GM18507 (cell line): Measurements from ENCODE around the gene TNFRSF19.

ENCODE experiments used
- DNase-seq: peaks from one replicate; pipeline ENCODE4 v3.0.0; 2011; ENCODE audit warnings: low read depth; ENCODE audit not compliant: insufficient read length; ENCODE audit errors: extremely low spot score
- FAIRE-seq: peaks from 2 replicates; lab custom pipeline; 2011; peaks lifted over from hg19 to GRCh38; lab: Jason Lieb, UNC

Gene TNFRSF19

DNA sequence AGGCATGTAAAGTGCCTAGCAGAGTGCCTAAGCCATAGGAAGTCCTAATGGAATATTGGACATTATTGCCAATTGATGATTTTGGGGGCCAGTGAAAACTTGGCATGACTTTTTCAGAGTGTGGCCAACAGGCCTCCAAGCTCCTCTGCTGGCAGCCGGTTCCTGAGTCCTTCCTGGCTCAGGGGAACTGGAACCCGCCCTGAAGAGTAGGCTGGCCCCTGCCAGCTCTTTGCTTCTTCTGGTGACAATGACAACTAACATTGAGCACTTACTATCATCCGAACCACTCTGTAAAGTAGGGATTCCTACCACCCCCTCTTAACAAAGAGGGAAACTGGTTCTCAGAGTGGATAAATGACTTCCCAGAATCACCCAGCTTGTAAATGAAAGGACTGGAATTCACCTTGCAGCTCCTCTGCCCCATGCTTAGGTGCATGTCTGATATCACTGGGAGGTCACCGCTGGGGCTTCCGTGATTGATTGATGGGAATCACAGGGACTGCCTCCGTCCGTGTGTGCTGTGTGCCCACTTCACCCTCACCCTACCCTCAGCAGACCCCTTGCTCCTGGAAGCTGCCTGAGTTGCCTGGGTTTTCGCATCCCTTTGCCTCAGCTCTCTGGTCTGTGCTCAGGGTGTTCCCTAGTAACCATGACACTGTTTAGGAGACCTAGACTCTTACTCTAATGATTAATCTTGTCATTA, 50.6 kb downstream of the TNFRSF19 start:
- FAIRE-seq (no peak), DNase-seq (no peak)

DNA sequence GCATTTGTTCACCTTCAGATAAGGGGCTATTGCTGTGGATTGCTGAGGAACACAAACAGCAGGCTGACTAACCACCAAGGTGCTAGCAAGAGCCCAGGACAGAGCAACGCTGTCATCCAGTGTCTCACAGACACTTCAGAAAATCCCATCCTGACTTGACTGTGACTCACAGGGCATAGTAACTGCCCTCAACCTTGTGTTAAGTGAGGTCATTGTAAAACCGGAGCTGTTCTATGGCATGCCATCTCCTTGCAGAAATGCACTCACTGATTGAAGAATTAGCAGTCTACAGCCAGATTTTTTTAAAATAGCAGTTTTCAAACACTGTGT, 51.1 kb downstream of the TNFRSF19 start:
- no peak for FAIRE-seq
- no peak for DNase-seq

DNA sequence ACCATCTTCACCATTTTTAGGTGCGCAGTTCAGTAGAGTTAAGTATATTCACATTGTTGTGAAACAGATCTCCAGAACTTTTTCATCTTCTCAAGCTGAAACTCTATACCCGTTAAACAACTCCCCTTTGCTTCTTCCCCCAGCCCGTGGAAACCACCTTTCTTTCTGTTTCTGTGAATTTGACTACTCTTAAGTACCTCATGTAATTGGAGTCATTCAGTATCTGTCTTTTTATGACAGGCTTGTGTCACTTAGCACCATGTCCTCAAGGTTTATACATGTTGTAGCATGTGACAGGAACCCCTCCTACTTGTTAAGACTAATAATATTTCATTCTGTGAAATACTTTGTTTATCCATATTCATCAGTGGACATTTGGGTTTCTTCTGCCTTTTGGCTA, 52.8 kb downstream of the TNFRSF19 start:
- FAIRE-seq (no peak), DNase-seq (no peak)

DNA sequence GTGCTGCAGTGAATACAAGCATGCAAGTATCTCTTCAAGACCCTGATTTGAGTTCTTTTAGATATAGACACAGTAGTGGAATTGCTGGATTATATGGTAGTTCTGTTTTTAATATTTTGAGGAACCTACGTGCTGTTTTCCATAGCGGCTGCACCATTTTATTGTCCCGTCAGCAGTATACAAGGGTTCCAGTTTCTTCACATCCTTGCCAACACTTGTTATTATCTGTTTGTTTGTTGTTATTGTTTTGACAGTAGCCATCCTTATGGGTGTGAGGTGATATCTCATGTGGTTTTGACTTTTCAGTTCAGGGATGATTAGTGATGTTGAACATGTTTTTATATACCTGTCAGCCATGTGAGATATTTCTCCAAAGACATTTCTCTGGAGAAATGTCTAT, 53.2 kb downstream of the TNFRSF19 start:
- no peak for DNase-seq
- no peak for FAIRE-seq

DNA sequence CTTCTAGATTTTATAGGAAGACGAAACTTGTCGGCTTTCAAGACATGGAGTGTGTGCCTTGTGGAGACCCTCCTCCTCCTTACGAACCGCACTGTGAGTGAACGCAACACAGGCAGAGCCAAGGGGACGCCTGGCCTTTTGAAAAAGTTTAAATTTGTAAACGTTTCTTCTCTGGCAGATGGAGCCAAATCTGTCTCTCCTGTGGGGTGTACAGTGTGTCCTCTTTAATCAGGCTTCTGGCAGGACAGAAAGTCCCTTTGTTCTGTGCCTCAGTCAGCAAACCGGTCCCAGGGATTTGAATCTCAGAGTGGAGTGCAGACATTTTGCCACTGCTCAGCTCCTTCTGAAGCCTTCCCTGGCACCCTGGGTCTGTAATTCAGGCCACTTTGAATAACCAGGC, 56.5 kb downstream of the TNFRSF19 start:
- FAIRE-seq (no peak), DNase-seq (no peak)

DNA sequence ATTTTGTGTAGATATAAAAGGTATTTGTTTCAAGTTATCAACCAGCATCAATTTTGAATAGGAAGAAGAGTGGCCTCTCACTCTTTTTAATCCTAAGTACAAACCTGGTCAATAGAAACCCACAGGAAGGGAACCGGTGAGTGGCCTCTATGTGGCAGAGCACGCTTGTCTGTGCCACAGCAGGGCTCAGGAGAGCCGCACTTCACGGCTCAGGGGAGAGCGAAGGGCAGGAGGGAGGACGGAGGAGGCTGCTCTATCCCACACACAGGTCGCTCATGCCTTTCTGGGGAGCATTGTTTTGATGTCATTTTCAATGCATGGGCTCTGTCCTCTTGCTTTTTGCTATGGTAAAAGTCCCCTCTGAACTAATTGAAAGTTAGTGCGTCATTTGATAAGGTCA, 57.2 kb downstream of the TNFRSF19 start:
- DNase-seq (no peak), FAIRE-seq (no peak)

DNA sequence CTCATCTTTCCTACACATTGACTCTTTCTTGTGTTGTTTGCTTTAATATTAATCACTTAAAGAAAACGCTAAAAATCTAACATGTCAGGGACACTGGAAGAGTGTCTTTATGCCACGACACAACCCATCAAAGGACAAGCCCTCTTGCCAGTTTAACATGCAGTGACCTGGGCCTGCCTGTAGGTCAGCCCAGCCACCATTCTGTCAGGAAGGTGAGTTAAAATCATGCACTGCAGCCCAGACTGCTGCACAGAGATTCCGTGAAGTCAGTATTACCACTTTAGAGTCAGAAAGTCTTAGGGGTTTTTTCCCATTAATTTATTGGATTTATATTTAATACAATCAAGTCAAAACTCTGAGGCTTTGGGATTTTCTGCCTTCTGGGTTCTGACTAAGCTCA, 58.0 kb downstream of the TNFRSF19 start:
- no peak for DNase-seq
- FAIRE-seq, result no peak

DNA sequence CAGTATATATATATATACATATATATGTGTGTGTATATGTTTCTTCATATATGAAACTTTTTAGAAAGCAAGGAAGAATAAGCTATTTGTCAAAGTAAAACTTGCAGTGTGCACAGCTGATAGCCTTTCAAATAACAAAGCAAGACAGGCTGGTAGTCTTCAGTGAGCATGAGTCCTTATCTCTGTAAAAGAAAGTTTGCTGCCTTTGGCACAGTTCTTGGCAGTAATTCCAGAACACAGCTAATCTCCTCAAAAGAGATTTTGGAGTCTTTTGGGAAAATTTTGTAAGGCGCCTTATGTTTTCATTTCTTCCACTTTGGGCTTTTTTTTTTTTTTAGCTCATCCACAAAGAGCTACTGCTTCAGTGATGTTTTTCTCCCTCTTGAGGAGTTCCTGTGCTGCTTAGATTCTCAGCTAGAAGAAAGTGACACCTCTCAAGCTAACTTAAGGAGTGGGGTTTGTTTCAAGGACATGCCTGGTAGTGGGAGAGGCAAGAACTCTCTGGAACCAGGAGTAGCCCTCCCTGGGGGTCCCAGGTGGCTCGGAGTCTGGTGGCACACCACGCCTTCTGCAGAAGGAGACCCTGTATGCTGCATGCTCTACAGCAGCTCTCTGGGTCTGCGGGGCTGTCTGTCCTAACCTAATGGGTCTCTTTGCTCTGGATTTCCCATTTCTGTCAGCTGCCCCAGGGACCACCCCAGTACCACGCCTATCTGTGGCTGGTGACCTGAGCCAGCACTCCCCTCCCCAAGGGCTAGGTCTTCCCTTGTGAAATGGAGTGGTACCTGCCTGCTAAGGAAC, 58.8 kb downstream of the TNFRSF19 start:
- DNase-seq, result no peak
- FAIRE-seq, result no peak

DNA sequence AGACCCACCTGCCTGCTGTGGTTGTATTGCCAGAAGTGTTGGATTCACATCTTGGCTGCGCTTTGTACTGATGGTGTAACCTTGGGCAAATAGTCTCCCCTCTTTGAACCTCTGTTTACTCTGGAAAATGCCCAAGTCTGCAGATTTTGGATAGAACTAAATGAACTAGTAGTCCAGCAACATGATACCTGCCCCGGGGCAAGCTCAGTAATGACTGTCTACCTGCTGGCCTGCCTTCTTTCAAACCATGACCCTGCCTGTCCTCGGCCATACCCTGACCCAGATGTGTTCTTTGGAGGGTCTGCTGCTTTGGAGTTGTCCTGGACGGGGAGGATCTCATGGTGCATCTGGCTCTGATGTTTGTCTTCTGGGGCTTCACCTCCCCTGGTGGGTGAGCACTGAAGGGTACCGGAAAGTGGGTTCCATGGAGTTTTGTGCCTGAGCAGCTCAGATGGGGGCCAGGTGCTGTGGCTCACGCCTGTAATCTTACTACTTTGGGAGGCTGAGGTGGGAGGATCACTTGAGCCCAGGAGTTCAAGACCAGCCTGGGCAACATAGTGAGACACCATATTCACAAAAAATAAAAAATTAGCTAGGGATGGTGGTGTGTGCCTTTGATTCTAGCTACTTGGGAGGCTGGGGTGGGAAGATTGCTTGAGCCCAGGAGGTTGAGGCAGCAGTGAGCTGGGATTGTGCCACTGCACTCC, 59.5 kb downstream of the TNFRSF19 start:
- FAIRE-seq, result no peak
- DNase-seq, result no peak

DNA sequence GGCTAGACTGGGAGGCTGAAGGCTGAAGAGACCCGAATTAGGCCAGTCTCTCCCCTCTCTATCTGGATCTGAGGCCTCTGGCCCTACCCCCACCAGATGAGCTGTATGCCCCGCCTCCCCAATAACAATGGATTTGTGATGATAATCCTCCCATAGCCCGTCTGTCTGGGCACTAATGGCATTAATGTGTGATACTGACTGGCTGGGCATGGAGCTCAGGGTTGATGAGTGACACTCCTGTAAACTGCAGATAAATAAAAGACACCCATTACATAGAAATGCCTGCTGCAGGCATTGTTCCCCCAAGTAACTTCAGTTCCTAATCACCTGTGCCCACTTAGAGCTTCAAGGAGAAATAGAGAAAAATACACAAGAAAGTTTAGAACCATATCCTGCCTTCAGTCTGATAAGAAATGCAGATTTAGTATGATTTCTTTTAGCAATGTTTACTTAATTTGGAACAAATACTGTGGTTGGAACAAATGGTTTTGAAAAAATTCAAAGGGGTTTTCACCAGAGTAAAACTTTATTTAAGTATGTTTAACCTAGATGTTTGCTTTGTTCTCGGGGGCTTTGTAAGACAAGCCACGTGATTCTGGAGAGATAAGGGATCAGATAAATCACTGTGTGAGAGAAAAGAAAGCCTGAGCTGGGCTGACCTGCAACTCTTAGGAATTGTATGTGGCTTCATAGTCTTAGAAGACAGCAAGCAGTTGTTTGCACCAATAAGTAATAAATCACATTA, 60.3 kb downstream of the TNFRSF19 start:
- DNase-seq (no peak), FAIRE-seq (no peak)

DNA sequence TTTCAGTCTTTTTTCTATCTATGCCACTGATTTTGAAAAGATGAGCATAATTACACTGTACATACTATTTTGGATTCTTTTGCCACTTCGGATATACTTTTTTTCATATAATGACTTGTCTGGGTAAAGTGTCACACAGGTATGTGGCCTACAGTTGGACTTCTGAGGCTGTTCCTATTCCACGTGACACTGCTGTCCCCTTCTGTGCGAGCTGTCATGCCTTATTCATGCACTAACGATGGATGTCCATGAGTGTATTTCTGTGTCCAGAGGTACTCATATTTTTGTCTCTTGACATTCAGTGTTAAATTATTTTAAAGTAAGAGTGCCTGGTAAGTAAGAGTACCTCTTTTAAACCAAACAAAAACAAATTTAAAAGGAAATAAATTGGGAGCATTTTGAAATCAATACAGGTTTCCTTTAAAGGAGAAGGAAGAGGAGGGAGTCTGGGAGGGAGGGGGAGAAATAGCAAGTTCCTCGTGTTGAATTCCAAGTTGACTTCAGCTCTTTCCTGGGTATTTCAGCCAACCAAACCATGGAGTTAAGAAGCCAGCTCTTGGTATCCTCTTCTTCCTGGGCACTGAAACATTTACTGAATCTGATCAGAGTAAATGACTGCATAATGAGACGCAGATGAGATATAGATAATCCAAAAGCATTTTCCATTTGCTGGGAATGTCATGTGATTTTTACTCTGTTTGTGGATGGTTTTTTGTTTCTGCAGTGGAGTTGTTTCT, 61.3 kb downstream of the TNFRSF19 start:
- FAIRE-seq (no peak), DNase-seq (no peak)

DNA sequence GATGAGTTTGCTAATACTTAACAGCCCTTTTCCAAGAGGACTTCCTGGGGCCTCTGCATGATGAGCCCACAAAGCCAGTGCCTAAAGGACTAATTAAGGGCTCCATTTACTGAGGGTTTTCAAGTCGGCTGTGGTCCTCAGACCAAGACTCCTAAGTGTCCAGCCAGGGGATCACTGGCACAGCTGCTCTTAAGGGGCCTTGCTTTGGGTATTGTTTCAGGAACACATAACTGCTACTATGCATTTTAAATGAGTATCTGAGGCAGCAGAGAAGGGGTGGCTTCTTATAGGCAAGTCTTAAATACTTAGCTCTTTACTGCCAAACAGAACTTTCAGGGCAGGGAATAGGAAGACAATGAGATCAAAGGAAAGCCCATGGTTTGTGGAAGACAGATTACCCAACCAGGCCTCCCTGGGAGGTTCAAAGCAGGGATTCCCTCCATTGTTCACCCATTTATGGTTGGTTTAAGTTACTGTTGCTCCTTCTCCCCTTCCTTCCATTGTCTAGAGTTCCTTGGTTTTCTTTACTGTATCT, 61.9 kb downstream of the TNFRSF19 start:
- no peak for DNase-seq
- no peak for FAIRE-seq

DNA sequence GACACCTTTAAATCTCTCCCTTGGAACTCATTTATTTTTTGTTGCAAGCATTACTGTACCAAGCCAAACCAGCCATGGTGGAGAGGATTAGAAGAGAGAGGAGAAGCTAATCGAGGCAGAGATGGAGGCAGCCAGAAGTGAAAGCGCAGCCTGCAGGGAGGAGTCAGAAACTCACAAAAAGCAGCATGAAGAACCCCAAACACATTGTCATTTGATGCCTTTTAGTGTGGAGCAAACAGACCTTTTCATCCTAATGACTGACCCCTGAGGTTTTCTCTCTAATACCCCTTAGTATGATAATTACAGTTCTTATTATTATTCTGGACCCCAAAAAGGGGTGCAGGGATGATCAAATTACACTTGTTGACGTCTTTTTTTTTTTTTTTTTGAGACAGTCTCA, 62.5 kb downstream of the TNFRSF19 start:
- FAIRE-seq (no peak), DNase-seq (no peak)

DNA sequence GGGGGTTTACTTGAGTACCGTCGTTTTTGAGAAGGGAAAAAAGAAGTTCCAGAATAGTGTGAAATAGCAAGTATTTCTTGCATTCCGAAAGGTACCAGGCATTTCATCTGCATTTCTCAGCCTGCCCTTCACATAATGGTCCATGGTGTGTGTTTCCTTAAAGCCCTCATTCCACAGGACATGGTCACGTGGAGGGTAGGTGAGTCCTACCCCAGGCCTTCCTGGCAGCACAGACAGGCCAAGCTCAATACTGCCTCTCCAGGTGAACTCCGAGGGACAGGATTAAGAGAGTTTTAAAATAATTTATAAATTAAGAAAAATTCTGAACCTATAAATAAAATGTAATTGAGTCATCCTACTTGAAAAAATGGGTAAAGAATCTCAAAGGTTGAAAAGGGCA, 64.7 kb downstream of the TNFRSF19 start:
- DNase-seq (no peak), FAIRE-seq (no peak)

DNA sequence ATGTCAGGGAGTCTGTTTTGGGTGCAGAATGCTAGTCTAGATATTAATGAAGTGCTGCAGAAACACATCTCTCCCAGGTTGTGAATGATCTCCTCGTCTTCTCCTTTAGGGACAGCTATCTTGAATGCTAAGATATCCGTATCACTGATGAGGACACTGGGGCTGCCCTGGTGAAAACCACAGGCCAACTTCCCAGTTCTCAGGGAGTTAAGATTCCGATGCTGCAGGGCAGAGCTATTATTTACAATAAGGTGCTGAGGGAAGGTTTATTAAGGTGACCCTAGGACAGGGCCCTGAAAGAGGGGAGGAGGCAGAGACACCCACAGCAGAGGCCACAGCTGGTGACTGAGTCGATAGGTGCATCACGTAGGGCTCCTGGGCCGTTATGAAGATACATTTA, 66.1 kb downstream of the TNFRSF19 start:
- DNase-seq, result no peak
- FAIRE-seq, result no peak

DNA sequence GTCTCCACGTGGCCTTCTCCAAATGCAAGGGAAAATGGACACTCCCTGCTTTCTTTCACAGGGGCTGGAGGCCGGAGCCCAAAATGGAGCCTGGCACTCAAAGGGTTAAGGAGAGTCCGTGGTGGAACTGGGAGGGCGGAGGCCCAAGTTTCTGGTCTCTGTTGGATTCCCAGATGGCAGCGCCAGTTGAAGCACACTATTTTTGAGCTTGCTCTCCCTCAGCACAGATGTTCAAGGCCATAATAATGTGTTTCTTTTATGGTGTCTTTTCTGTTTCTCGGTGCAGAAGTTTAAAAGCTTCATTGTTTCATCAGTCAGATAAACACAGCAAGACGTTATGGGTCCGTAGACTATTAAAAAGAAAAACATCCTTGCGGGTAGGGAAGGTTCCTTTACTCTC, 67.6 kb downstream of the TNFRSF19 start:
- DNase-seq (no peak), FAIRE-seq (no peak)

DNA sequence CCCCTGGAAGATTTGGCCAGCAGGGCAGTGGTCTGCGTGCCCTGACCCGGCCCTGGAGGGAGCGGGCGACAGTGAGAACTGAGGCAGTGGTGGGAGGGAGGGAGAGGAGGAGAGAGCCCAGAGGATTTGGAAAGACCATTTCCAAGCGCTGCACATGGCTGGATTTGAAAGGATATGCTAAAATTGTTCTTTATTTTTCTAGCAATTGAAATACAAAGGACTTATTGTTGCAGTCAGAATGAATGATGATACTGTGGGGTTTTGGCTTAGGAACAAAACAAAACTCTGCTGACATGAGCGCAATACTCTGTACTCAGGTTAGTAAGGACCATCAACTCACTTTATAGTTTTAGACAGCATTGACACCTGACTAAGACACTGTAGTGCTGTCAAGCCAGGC, 69.5 kb downstream of the TNFRSF19 start:
- DNase-seq, result no peak
- FAIRE-seq, result no peak

DNA sequence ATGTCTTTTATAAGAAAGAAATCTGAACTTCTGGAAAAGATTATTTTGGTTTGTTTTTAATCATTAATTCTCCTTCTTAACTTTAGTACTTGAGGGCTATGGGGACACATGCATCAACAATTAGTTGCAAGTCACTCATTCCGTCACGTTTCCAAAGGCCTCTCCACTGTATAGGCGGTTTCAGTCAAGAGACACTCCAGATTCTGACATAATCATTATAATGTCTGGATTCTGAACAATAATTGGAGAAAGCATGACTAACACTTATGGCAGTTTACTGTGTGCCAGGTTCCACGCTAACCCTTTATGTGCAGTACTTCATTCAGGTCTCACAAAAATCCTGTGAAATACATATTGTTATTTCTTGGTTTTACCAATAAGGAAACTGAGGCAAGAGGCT, 71.9 kb downstream of the TNFRSF19 start:
- DNase-seq (no peak), FAIRE-seq (no peak)
